ENCODE data around the gene PRKG1. TPM values are rescaled to one million over a fixed set of nuclear protein-coding genes. Genes with fewer than 3 reads are reported as not detected.

Gene PRKG1
- polyA plus RNA-seq, 3 donors = not detected

DNA sequence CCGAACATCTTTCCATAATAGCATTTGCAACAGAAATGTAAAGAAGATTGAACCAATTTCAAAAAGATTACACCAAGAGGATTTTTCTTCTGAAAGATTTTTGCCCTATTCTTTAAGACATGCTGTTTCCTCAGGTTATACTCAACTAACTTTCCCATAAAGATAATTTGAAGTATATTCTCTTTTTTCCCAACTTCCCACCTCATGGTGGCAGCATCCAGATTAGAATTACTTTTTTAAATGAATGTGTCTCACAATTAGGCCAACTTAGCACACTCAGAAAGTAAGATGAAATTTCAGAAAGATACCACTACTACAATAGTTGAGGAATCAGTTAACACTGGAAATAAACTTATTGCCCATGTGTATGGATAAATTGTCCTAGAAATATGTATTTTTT is 803.3 kb downstream of the PRKG1 start:
- H3K27me3 Mint-ChIP-seq (ENCODE audit: low read depth in 3 of 3) = no peaks in the 10 kb centered on the region
- Histone ChIP-seq H4K20me1 (ENCODE audit: insufficient read depth, low read length) (no peaks in the 10 kb centered on the region), H3K9ac (ENCODE audit: insufficient read depth, low read length, poor library complexity, severe bottlenecking) (no peak overlapping the region), H3K27ac (ENCODE audit: low read depth in 1 of 2, low read length in 2 of 2) (no peak overlapping the region), H3K4me2 (replicated peaks; ENCODE audit: extremely low read depth, low read length, poor library complexity, severe bottlenecking) (no peak overlapping the region), H3K79me2 (ENCODE audit: insufficient read depth, low read length) (no peaks in the 10 kb centered on the region), H3K9me3 (replicated peaks in 1 of 2; ENCODE audit: control insufficient read depth in 1 of 2, insufficient read depth in 1 of 2, low read length in 2 of 2) (no peaks in the 10 kb centered on the region), H3K4me3 (replicated peaks in 1 of 3; ENCODE audit: low read depth in 2 of 3, low read length in 3 of 3) (no peak overlapping the region), H3K4me1 (ENCODE audit: control insufficient read depth in 1 of 2, insufficient read depth in 2 of 2, low read length in 2 of 2) (no peaks in the 10 kb centered on the region), H2AFZ (ENCODE audit: insufficient read depth, low read depth, low read length, poor library complexity, severe bottlenecking) (no peak overlapping the region), H3K27me3 (ENCODE audit: control insufficient read depth in 2 of 2, insufficient read depth in 2 of 2, low read length in 2 of 2) (no peaks in the 10 kb centered on the region), H3K36me3 (replicated peaks in 1 of 2; ENCODE audit: control insufficient read depth in 1 of 2, insufficient read depth in 2 of 2, low read length in 2 of 2) (no peaks in the 10 kb centered on the region)
- no peak for DNase-seq
- H3K4me3 Mint-ChIP-seq = no peak overlapping the region
- WGBS (ENCODE audit: insufficient coverage) = no CpG with 5 or more reads among the region's 1 CpG
- TF ChIP-seq, protein P1, sequence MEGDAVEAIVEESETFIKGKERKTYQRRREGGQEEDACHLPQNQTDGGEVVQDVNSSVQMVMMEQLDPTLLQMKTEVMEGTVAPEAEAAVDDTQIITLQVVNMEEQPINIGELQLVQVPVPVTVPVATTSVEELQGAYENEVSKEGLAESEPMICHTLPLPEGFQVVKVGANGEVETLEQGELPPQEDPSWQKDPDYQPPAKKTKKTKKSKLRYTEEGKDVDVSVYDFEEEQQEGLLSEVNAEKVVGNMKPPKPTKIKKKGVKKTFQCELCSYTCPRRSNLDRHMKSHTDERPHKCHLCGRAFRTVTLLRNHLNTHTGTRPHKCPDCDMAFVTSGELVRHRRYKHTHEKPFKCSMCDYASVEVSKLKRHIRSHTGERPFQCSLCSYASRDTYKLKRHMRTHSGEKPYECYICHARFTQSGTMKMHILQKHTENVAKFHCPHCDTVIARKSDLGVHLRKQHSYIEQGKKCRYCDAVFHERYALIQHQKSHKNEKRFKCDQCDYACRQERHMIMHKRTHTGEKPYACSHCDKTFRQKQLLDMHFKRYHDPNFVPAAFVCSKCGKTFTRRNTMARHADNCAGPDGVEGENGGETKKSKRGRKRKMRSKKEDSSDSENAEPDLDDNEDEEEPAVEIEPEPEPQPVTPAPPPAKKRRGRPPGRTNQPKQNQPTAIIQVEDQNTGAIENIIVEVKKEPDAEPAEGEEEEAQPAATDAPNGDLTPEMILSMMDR (IDR thresholded peaks at IDR 0.05) = no peak
- intact Hi-C loops (cut with micrococcal nuclease) = no loop called here
- no peak overlapping the region for H3K27ac Mint-ChIP-seq
- H3K4me1 Mint-ChIP-seq = no peaks in the 10 kb centered on the region
- no peaks in the 10 kb centered on the region for H3K9me3 Mint-ChIP-seq
- H3K36me3 Mint-ChIP-seq = no peaks in the 10 kb centered on the region

DNA sequence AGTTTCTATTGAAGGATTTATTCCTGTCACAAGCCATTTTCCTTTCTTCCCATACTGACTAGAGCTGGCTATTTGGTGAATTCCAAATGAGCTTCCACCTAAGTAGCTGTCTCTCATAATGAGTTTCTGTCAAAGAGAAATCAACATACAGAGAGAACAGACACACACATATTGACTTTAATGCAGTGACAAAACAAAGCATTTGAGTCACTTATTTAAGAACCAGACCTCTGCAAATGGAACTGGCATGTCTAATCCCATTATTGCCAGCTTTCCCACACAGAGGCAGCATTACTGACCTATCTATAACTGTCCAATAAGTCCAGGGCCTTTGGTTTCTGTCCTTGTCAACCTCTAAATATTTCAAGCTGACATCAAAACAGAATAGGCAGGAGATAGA is 804.4 kb downstream of the PRKG1 start:
- Histone ChIP-seq H3K4me3 (replicated peaks in 1 of 3; ENCODE audit: low read depth in 2 of 3, low read length in 3 of 3) (no peak overlapping the region), H3K36me3 (replicated peaks in 1 of 2; ENCODE audit: control insufficient read depth in 1 of 2, insufficient read depth in 2 of 2, low read length in 2 of 2) (no peaks in the 10 kb centered on the region), H3K27ac (ENCODE audit: low read depth in 1 of 2, low read length in 2 of 2) (no peak overlapping the region), H4K20me1 (ENCODE audit: insufficient read depth, low read length) (no peaks in the 10 kb centered on the region), H3K79me2 (ENCODE audit: insufficient read depth, low read length) (no peaks in the 10 kb centered on the region), H3K9ac (ENCODE audit: insufficient read depth, low read length, poor library complexity, severe bottlenecking) (no peak overlapping the region), H3K4me1 (ENCODE audit: control insufficient read depth in 1 of 2, insufficient read depth in 2 of 2, low read length in 2 of 2) (no peaks in the 10 kb centered on the region), H3K9me3 (replicated peaks in 1 of 2; ENCODE audit: control insufficient read depth in 1 of 2, insufficient read depth in 1 of 2, low read length in 2 of 2) (no peaks in the 10 kb centered on the region), H3K4me2 (replicated peaks; ENCODE audit: extremely low read depth, low read length, poor library complexity, severe bottlenecking) (no peak overlapping the region), H3K27me3 (ENCODE audit: control insufficient read depth in 2 of 2, insufficient read depth in 2 of 2, low read length in 2 of 2) (no peaks in the 10 kb centered on the region), H2AFZ (ENCODE audit: insufficient read depth, low read depth, low read length, poor library complexity, severe bottlenecking) (no peak overlapping the region)
- Mint-ChIP-seq H3K4me3 (no peak overlapping the region), H3K27ac (no peak overlapping the region), H3K9me3 (peaks cover 0 to 2% (median 0%) of the 10 kb centered on the region in 7 donors), H3K36me3 (no peaks in the 10 kb centered on the region), H3K27me3 (ENCODE audit: low read depth in 3 of 3) (no peaks in the 10 kb centered on the region), H3K4me1 (no peaks in the 10 kb centered on the region)
- no peak for DNase-seq
- intact Hi-C loops (cut with micrococcal nuclease) = no loop called here
- TF ChIP-seq, protein P1 (IDR thresholded peaks at IDR 0.05) = no peak
